HS-27A (cell line): ENCODE measurements around the gene PARD3.

Experiments used
- DNase-seq: peaks from one replicate; pipeline ENCODE4 v3.0.0-alpha.2; 2012; ENCODE audit warnings: low read depth, missing footprints

PARD3 gene

GRCh38 chr10:34063592-34063991, 751.5 kb downstream of the PARD3 start:
- DNase-seq = no peak

DNA sequence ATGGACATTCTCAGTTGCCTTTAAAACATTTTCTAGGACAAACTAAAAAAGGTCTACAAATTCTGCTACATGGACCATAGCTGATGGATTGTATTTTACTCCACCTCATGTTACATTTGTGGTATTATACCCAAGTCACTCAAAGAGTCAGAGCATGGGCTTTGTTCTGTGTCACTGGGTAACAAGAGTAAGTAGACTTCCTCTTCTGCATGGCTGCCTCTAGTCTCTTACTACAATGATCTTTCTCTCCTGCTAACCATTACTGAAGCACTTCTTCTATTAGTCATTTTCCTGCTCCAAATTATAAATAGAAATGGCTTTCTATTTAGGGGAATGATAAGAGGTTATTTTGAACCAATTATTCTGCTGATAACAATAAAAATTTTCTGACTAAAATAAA, 753.3 kb downstream of the PARD3 start:
- DNase-seq = no peak
